GM18505 (cell line): ENCODE results near the gene EIF2B2.
A peak's percentile ranks its signal among the peaks of the same experiment; 100 is the strongest.

ENCODE experiments used
- ATAC-seq: cut with Tn5 transposase; IDR thresholded peaks from one replicate; pipeline ENCODE4 v1.9.1; 2021; ENCODE audit not compliant: unreplicated experiment
- POLR2A ChIP-seq: IDR thresholded peaks from 4 replicates; pipeline ENCODE4 v1.6.1; 2011; ENCODE audit warnings: borderline replicate concordance; ENCODE audit not compliant: insufficient read depth, insufficient read length; ENCODE audit errors: extremely low read depth

Gene EIF2B2

DNA sequence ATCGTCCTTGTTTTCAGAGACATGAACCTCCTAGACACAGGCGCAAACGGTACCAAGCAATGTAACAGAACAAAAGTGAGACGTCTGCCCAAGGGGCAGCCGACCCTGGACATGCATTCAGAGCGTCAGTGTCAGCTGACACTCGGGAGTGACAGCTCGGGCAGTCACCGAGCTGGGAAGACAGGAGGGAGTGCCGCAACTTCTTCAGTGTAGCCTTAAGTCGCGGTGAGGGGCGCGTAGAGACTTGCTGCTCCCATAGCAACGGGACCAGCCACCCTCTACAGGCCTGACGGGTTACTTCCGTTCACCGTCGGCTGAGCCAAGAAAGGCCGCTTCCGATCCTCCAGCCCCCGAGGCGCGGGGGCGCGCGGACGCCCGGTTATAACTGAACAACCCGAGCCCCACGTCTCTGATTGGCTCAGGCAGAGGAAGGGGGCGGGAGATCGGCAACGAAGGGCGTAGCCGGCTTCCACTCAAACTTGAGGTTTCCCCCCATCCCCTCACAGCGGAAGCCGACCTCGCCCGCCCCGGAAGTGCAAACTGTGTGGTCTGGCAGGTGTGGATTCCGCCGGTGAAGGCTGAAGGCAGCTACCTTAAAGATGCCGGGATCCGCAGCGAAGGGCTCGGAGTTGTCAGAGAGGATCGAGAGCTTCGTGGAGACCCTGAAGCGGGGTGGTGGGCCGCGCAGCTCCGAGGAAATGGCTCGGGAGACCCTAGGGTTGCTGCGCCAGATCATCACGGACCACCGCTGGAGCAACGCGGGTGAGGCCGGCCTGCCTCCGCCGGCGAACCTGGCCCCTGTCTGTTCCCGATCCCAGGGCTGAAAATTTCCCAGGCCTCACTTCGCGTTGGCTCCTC is at the start of gene EIF2B2:
Gene EIF2B2 (plus strand): TSS at position 530 of the 858 bp plus-strand sequence. CDS start 70 bp downstream, at position 600.
- ATAC-seq, result peak; percentile 96
- peak; percentile 66 for TF ChIP-seq POLR2A

DNA sequence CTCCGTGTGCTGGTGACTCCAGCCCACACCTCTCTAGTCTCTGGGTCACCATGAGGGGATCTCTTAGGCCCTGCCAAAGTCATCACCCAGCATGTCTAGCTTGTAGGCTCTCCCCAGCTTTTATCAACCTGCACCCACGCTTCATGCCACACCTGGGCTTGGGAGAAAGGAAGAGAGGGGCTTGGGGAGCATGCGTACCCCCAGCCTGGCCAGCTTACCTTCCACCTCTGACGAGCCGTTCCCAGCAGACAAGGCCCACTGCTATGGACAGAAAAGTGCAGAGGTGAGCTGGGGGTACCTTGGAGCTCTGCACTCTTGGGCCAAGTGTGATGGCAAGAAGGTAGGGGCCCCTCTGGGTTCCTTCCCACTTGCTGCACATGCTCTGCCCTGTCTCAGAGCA is 49.0 kb upstream of the EIF2B2 start:
- ATAC-seq, result no peak
- no peak for TF ChIP-seq POLR2A

GRCh38 chr14:74954232-74954946 is 48.3 kb upstream of the EIF2B2 start:
- TF ChIP-seq POLR2A, result no peak
- ATAC-seq, result no peak

GRCh38 chr14:74954947-74955228 is 47.8 kb upstream of the EIF2B2 start:
- no peak for ATAC-seq
- TF ChIP-seq POLR2A, result no peak

GRCh38 chr14:74955229-74956026 is 47.3 kb upstream of the EIF2B2 start, which contains the start of gene PGF:
TSS of gene PGF (minus strand) at chr14:74955597. CDS start at chr14:74955242, 355 bp downstream.
- TF ChIP-seq POLR2A, result no peak
- ATAC-seq, result no peak

- no peak for ATAC-seq
- TF ChIP-seq POLR2A, result no peak
These were observed 46.8 kb upstream of the EIF2B2 start for GRCh38 chr14:74956027-74956279.

DNA sequence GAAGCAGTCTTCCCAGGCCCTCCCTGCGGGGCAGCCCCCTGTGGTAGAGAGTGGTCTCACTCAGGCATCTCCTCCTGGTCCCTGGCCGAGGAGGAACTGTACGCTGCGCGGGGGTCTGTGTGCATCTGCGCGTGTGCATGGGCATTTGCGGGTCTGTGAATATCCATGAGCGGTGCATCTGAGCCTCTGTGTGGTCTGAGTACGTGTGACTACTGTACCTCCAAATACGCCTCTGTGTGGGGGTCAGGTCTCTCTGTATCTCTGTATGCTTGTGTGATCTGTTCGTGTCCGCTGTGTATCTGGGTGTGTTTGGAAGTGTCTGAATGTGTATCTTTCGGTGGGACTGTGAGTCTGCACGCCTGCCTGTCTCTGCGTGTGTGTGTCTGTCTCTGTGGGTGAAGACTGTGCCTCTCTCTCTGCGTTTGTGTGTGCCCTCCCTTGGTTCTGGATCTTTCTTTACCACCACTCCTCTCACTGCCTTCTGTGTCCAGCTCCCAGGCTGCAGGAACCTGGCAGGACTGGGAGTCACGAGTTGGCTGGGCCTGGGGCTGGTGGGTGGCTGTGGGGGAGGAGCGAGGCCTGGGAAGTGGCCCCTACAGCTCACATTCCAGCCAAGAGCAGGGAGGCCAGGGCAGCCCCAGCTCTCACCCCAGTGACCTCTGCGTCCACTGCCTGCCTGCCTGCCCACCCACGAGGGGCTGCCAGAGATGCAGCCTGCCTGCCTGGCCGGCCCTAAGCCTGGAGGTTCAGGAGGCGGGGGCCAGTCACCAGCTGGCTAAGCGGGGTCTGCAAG is 46.2 kb upstream of the EIF2B2 start:
- no peak for ATAC-seq
- TF ChIP-seq POLR2A, result no peak

DNA sequence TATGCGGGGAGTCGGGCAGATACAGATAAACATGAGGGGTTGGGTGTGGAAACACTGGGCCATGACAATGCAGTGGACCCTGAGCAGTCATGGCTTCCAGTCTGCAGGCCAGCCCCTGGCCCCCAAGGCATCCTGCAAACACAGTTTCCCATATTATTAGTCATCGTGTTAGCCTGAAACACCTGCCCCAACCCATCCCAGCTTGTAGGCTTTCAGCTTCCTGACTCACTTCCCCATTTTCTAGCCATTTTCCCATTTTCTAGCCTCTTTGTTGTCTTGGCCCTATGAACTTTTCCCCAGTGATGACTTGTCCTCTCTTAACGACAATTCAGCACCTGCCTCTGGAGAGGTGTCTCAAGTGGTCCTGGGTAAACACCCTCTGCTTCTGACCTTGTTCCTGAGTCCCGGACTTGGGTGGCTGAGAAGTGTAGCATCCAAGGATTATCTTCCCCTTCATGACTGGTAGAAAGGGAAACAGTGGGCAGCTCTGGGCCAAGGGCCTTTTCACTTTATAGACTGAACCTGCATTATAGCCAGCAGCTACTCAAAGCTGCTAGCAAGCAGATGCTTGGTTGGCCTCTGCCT is 43.0 kb upstream of the EIF2B2 start:
- no peak for ATAC-seq
- no peak for TF ChIP-seq POLR2A

- no peak for ATAC-seq
- TF ChIP-seq POLR2A, result no peak
These were observed 42.0 kb upstream of the EIF2B2 start for GRCh38 chr14:74960736-74961135.

GRCh38 chr14:74961238-74961911 is 41.3 kb upstream of the EIF2B2 start:
- ATAC-seq, result no peak

DNA sequence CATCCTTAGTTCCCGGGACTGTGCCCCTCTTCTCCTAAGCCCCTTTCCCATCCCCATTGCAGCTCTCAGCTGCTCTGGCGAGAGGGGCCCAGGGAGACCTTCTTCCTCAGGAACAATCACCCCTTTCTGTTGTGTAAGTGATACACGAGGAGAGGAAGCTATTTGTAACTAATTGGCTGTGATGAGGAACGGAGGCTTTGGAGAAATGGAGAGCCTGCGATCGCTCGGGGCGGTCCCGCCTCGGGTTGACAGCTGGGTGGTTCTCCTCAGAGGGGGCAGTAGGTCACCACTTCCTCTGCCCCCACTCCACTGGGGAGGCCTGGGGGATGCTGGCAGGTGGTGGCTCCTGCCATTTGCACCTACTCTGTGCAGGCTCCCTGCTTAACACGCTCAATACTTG is 40.7 kb upstream of the EIF2B2 start:
- TF ChIP-seq POLR2A, result no peak
- no peak for ATAC-seq

More at GRCh38 chr14:74961238-74961911, 41.3 kb upstream of the EIF2B2 start:
- no peak for TF ChIP-seq POLR2A

GRCh38 chr14:74962493-74962892 is 40.2 kb upstream of the EIF2B2 start:
- no peak for ATAC-seq
- TF ChIP-seq POLR2A, result no peak

DNA sequence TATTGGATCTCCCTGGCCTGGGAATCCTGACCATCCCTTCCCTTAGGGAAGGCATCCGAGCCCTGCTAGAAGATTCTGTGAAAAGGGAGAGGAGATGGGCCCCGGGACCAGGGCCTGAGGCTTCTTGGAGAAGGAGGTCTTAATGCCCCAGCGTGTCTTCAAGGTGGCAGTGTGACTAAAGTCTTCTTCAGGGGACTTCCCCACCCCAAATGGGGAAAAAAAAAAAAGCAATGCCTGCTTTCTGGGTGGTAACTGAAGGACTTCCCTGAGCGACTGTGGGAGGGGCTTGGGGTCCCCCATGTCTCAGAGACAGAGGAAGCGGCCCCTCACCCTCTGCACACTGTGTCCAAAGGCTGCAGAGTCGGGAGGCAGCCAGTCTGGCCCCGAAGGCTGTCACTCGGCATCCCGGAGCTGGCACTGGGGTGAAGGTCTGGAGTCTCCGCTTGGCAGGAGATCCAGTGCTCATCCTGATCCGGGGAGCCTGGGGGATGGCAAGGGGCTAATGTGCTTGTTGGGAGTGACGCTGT is 39.5 kb upstream of the EIF2B2 start:
- no peak for TF ChIP-seq POLR2A
- ATAC-seq, result no peak
